A549 treated with AZD9567 at 1 μM for 4 hours (cell line): ENCODE measurements around the gene CD5L. TPM values are rescaled to one million over a fixed set of nuclear protein-coding genes. Genes with fewer than 3 reads are reported as not detected.

ENCODE experiments used
- total RNA-seq: library from RNA; stranded (reverse); fragments of 200-300 nt; extraction: Qiagen RNA extraction; gene quantifications from 5 replicates; pipeline ENCODE4 v1.2.3, GENCODE V29; 2022; ENCODE audit not compliant: insufficient read depth

Gene CD5L
- not detected in 5 replicates for total RNA-seq

DNA sequence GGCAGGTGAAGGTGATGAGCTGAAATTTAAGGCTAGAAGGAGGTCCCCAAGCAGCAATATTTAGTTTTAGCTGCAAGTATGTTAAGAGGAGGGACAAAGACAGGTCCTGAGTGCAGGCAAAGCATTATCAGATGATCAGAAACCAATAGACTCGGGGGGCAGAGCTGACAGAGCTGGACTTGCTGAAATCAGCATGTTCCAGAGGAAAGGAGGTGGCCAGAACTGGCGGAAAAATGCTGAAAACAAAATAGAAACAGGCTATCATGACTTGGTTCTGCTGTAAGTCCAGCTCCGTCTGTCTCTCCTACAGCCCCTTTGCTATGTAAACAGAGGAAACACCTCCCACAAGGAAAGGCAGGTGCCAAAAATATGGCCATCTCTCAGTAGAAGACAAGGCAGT is at the start of gene CD5L:
CD5L (minus strand) TSS at position 101 of the 400 bp plus-strand sequence. CDS start 107 bp downstream, outside the sequence.

DNA sequence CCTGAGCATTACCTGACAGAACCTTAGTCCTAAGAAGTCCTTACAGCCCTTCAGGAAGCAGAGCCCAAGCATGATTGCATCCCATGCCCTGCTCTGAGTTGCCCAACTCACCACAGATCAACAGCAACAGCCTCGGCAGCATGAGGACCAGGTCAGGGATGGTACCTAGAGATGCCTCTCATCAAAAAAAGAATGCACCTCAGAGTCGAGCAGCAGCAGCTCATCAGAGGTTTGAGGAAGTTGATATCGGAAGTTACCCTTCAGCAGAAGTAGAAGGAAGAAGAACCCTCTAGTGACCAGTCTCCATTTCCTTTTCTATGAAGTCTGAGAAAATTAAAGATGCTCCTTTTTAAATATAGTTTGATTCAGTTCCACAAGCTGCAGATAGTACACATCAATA is 21.7 kb downstream of the CD5L start, which contains the start of gene FCRL1:
FCRL1 (minus strand) TSS at position 225 of the 400 bp plus-strand sequence; CDS start at position 142, 83 bp downstream.

Other genes with a start within 250 kb of the CD5L start
- gene FCRL4, start 243.7 kb downstream of the CD5L start, total RNA-seq: not detected in 5 replicates
- gene FCRL3, start 141.0 kb downstream of the CD5L start, total RNA-seq: not detected in 5 replicates
- gene FCRL2, start 64.7 kb downstream of the CD5L start, total RNA-seq: not detected in 5 replicates
- not detected in 5 replicates for gene FCRL1, start 21.7 kb downstream of the CD5L start, total RNA-seq
- 19.4 to 24.7 TPM (median 23.1 TPM) in 5 replicates for gene KIRREL1, start 151.8 kb upstream of the CD5L start, total RNA-seq